CD4-positive, alpha-beta memory T cell (primary cell): ENCODE data around the gene TMEM258. TPM values are rescaled to one million over a fixed set of nuclear protein-coding genes. Genes with fewer than 3 reads are reported as not detected.

Experiments used
- CTCF ChIA-PET: fragments of 350-600 bp; sonication (Branson Sonifier 250); formaldehyde crosslinking; loops from one replicate; lab custom pipeline; 2021; ENCODE audit warnings: inconsistent platforms; ENCODE audit not compliant: partially characterized antibody; lab: Charles Lee
- POLR2A ChIA-PET: fragments of 350-600 bp; sonication (Branson Sonifier 250); formaldehyde crosslinking; loops from one replicate; lab custom pipeline; 2021; ENCODE audit not compliant: partially characterized antibody; lab: Charles Lee
- DNase-seq, 5 donors: peaks; one replicate each; pipeline versions ENCODE4 v3.0.0 to v3.0.0-alpha.2; 2020 to 2022; ENCODE audit warnings: mixed read lengths in 1 of 5
- H3K27ac ChIP-seq: one replicate; pipeline ENCODE4 v1.7.0; 2013; ENCODE audit warnings: low read depth, low read length
- H3K27me3 ChIP-seq: 2 replicates; pipeline ENCODE4 v1.7.0; 2013; ENCODE audit warnings: mild to moderate bottlenecking, low read length, moderate library complexity; ENCODE audit not compliant: insufficient read depth
- H3K36me3 ChIP-seq: 2 replicates; pipeline ENCODE4 v1.7.0; 2013; ENCODE audit warnings: mild to moderate bottlenecking, low read length, moderate library complexity; ENCODE audit not compliant: insufficient read depth
- H3K4me1 ChIP-seq: 2 replicates; pipeline ENCODE4 v1.7.0; 2013; ENCODE audit warnings: mild to moderate bottlenecking, low read length, moderate library complexity; ENCODE audit not compliant: insufficient read depth
- H3K4me3 ChIP-seq, 2 donors: one replicate each; pipeline ENCODE4 v1.7.0; 2013; ENCODE audit warnings: low read length in 2 of 2, mild to moderate bottlenecking in 1 of 2
- H3K9me3 ChIP-seq, 2 donors: one replicate each; pipeline ENCODE4 v1.7.0; 2013; ENCODE audit warnings: low read length in 2 of 2, control low read depth in 1 of 2; ENCODE audit not compliant: control insufficient read depth in 1 of 2
- H3K27ac Mint-ChIP-seq, 7 donors: one replicate each; pipeline ENCODE4 v1.8.0; 2020 to 2021; ENCODE audit warnings: mixed read lengths in 7 of 7, mild to moderate bottlenecking in 6 of 7, inconsistent platforms in 3 of 7, moderate library complexity in 3 of 7
- H3K27me3 Mint-ChIP-seq, 2 donors: one replicate each; pipeline ENCODE4 v1.8.0; 2020 to 2021; ENCODE audit warnings: mixed read lengths in 2 of 2
- H3K36me3 Mint-ChIP-seq, 2 donors: one replicate each; pipeline ENCODE4 v1.8.0; 2020 to 2021; ENCODE audit warnings: mixed read lengths in 2 of 2, inconsistent platforms in 1 of 2, mild to moderate bottlenecking in 1 of 2
- H3K4me1 Mint-ChIP-seq, 4 donors: one replicate each; pipeline ENCODE4 v1.8.0; 2020 to 2021; ENCODE audit warnings: mixed read lengths in 4 of 4, mild to moderate bottlenecking in 1 of 4
- H3K4me3 Mint-ChIP-seq, 8 donors: one replicate each; pipeline ENCODE4 v1.8.0; 2020 to 2021; ENCODE audit warnings: mixed read lengths in 8 of 8, mild to moderate bottlenecking in 7 of 8, moderate library complexity in 6 of 8, inconsistent platforms in 3 of 8
- H3K9me3 Mint-ChIP-seq, 8 donors: one replicate each; pipeline ENCODE4 v1.8.0; 2020 to 2021; ENCODE audit warnings: mixed read lengths in 8 of 8, mild to moderate bottlenecking in 5 of 8, inconsistent platforms in 3 of 8, moderate library complexity in 1 of 8
- intact Hi-C: fragments of 100-400 bp; cut with micrococcal nuclease; formaldehyde crosslinking; loops from one replicate; pipeline ENCODE4 v1.15.1; 2023
- polyA plus RNA-seq, 2 donors: library from polyadenylated mRNA; unstranded; fragments of 300-500 nt; fragmentation: Illumina TruSeq; gene quantifications; one replicate each; pipeline ENCODE4 v1.2.3, GENCODE V29; 2021
- total RNA-seq, 2 experiments: library from RNA; stranded (reverse); gene quantifications; one replicate each; pipeline ENCODE4 v1.2.3, GENCODE V29; 2021

The TMEM258 gene
- total and polyA plus RNA-seq, 4 experiments from 2014 or later, result 113 to 276 (median 152) TPM

GRCh38 chr11:61826930-61827570 is 34.7 kb upstream of the TMEM258 start:
- Histone ChIP-seq H3K4me3 (peak overlapping the region in 1 of 2 donors; percentile 49), H3K36me3 (no peaks in the 10 kb centered on the region), H3K27me3 (peaks cover 3% of the 10 kb centered on the region), H3K4me1 (peaks cover 20% of the 10 kb centered on the region), H3K27ac (peak overlapping the region; percentile 6), H3K9me3 (no peaks in the 10 kb centered on the region)
- Mint-ChIP-seq H3K4me3 (peak overlapping the region; percentile 66 to 86 (median 79)), H3K27me3 (peaks cover 11 to 20% of the 10 kb centered on the region in 2 donors), H3K4me1 (peaks cover 4 to 28% (median 15%) of the 10 kb centered on the region in 4 donors), H3K27ac (peak overlapping the region in 4 of 7 donors; percentile 32 to 80 (median 64)), H3K9me3 (no peaks in the 10 kb centered on the region), H3K36me3 (no peaks in the 10 kb centered on the region)
- POLR2A ChIA-PET, result no interaction called here
- no peak for DNase-seq
- CTCF ChIA-PET, result interaction anchor here (2.2 kb wide), 1 partner anchor 30 kb away, joined by 6 read pairs; no protein-coding TSS in a partner anchor
- intact Hi-C loops, result no loop called here

- Mint-ChIP-seq H3K4me1 (peaks cover 1 to 12% (median 4%) of the 10 kb centered on the region in 4 donors), H3K9me3 (no peaks in the 10 kb centered on the region), H3K27me3 (peaks cover 0 to 15% of the 10 kb centered on the region in 2 donors), H3K4me3 (no peak overlapping the region), H3K27ac (no peak overlapping the region), H3K36me3 (no peaks in the 10 kb centered on the region)
- Histone ChIP-seq H3K4me1 (peaks cover 13% of the 10 kb centered on the region), H3K9me3 (no peaks in the 10 kb centered on the region), H3K27me3 (peaks cover 5% of the 10 kb centered on the region), H3K36me3 (no peaks in the 10 kb centered on the region), H3K4me3 (no peak overlapping the region), H3K27ac (no peak overlapping the region)
- intact Hi-C loops, result no loop called here
- ChIA-PET POLR2A (no interaction called here), CTCF (interaction anchor here (1.2 to 1.3 kb wide), 2 partner anchors 9 to 23 kb away, joined by 3 to 5 read pairs; no protein-coding TSS in a partner anchor)
- no peak for DNase-seq
Measured at GRCh38 chr11:61820174-61820573, 27.8 kb upstream of the TMEM258 start.

GRCh38 chr11:61817471-61818202 is 25.2 kb upstream of the TMEM258 start:
- Mint-ChIP-seq H3K27me3 (peaks cover 4 to 18% of the 10 kb centered on the region in 2 donors), H3K27ac (peak overlapping the region in 2 of 7 donors; percentile 68 to 71), H3K36me3 (peaks cover 0 to 4% of the 10 kb centered on the region in 2 donors), H3K9me3 (no peaks in the 10 kb centered on the region), H3K4me1 (peaks cover 3 to 18% (median 7%) of the 10 kb centered on the region in 4 donors), H3K4me3 (peak overlapping the region; percentile 71 to 86 (median 80))
- no peak overlapping the region for H3K27ac ChIP-seq
- peaks cover 21% of the 10 kb centered on the region for H3K4me1 ChIP-seq
- no peak overlapping the region for H3K4me3 ChIP-seq
- no peaks in the 10 kb centered on the region for H3K36me3 ChIP-seq
- POLR2A ChIA-PET, result interaction anchor here (1.3 to 4.1 kb wide), 4 partner anchors 11 to 150 kb away, joined by 6 to 28 read pairs (median 20); partner anchors contain the start of genes FADS2, FEN1 and TMEM258
- DNase-seq, result no peak
- H3K27me3 ChIP-seq, result peaks cover 10% of the 10 kb centered on the region
- intact Hi-C loops, result loop anchor here (2.0 to 5.0 kb wide), 2 partner anchors 25 to 75 kb away; partner anchors contain the start of genes FADS3, FEN1 and TMEM258
- no peaks in the 10 kb centered on the region for H3K9me3 ChIP-seq
- CTCF ChIA-PET, result interaction anchor here (1.4 to 9.4 kb wide), 2 partner anchors 22 to 81 kb away, joined by 4 to 95 read pairs; partner anchors contain the start of genes FEN1 and TMEM258

GRCh38 chr11:61816736-61817455 is 24.5 kb upstream of the TMEM258 start, which contains the start of gene FADS1:
FADS1 (minus strand) TSS chr11:61817003; CDS start chr11:61816929, 74 bp downstream.
- CTCF ChIA-PET, result interaction anchor here (1.4 to 9.4 kb wide), 4 partner anchors 12 to 81 kb away, joined by 4 to 95 read pairs (median 10); partner anchors contain the start of genes FEN1 and TMEM258
- peaks cover 0 to 4% of the 10 kb centered on the region in 2 donors for H3K36me3 Mint-ChIP-seq
- peak within 1 kb of the TSS; percentile 34 for H3K27ac ChIP-seq
- peak; percentile 54 to 79 (median 68) for DNase-seq
- peaks cover 3 to 18% (median 7%) of the 10 kb centered on the region in 4 donors for H3K4me1 Mint-ChIP-seq
- intact Hi-C loops, result loop anchor here (2.0 to 5.0 kb wide), 2 partner anchors 24 to 75 kb away; partner anchors contain the start of genes FADS3, FEN1 and TMEM258
- peaks cover 4 to 19% of the 10 kb centered on the region in 2 donors for H3K27me3 Mint-ChIP-seq
- peaks cover 10% of the 10 kb centered on the region for H3K27me3 ChIP-seq
- peak within 1 kb of the TSS; percentile 5 to 96 (median 83) for H3K27ac Mint-ChIP-seq
- no peaks in the 10 kb centered on the region for H3K9me3 ChIP-seq
- peak within 1 kb of the TSS; percentile 73 to 77 for H3K4me3 ChIP-seq
- H3K36me3 ChIP-seq, result no peaks in the 10 kb centered on the region
- POLR2A ChIA-PET, result interaction anchor here (0.7 to 4.1 kb wide), 6 partner anchors 12 to 151 kb away, joined by 3 to 28 read pairs (median 20); partner anchors contain the start of genes FADS2, FEN1 and TMEM258
- peaks cover 21% of the 10 kb centered on the region for H3K4me1 ChIP-seq
- no peaks in the 10 kb centered on the region for H3K9me3 Mint-ChIP-seq
- peak within 1 kb of the TSS; percentile 84 to 97 (median 92) for H3K4me3 Mint-ChIP-seq

GRCh38 chr11:61815790-61816735 is 23.7 kb upstream of the TMEM258 start:
- Mint-ChIP-seq H3K27ac (peak overlapping the region; percentile 5 to 96 (median 83)), H3K4me1 (peaks cover 3 to 18% (median 7%) of the 10 kb centered on the region in 4 donors), H3K27me3 (peaks cover 4 to 19% of the 10 kb centered on the region in 2 donors), H3K4me3 (peak overlapping the region; percentile 84 to 97 (median 92)), H3K36me3 (peaks cover 0 to 4% of the 10 kb centered on the region in 2 donors), H3K9me3 (no peaks in the 10 kb centered on the region)
- peaks cover 10% of the 10 kb centered on the region for H3K27me3 ChIP-seq
- H3K4me1 ChIP-seq, result peaks cover 21% of the 10 kb centered on the region
- intact Hi-C loops, result loop anchor here (1.0 to 5.0 kb wide), 3 partner anchors 19 to 76 kb away; partner anchors contain the start of genes FADS3, FEN1 and TMEM258
- POLR2A ChIA-PET, result interaction anchor here (0.7 to 4.1 kb wide), 10 partner anchors 12 to 308 kb away, joined by 3 to 28 read pairs (median 12); partner anchors contain the start of genes FADS2, FEN1, FTH1 and INCENP
- CTCF ChIA-PET, result interaction anchor here (1.0 to 9.4 kb wide), 9 partner anchors 9 to 292 kb away, joined by 3 to 95 read pairs (median 8); partner anchors contain the start of genes FEN1 and TMEM258
- H3K4me3 ChIP-seq, result peak overlapping the region; percentile 73 to 77
- H3K36me3 ChIP-seq, result no peaks in the 10 kb centered on the region
- H3K27ac ChIP-seq, result peak overlapping the region; percentile 34
- no peaks in the 10 kb centered on the region for H3K9me3 ChIP-seq
- DNase-seq, result peak; percentile 38 to 71 (median 58)
